ENCODE results near the gene SYTL5.

The SYTL5 gene

DNA sequence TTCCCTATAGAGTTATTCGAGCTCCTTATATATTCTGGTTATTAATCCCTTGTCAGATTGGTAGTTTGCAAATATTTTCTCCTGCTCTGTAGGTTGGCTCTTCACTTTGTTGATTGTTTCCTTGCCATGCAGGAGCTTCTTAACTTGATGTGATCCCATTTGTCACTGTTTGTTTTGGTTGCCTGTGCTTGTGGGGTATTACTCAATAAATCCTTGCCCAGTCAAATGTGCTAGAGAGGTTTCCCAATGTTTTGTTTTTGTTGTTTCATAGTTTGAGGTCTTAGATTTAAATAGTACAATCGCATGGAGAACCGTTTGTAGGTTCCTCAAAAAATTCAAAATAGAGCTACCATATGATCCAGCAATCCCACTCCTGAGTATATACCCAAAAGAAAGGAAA lies 2.3 kb upstream of the SYTL5 start:
- Histone ChIP-seq H3K27ac (replicated peaks) (no peak overlapping the region), H3K4me3 (replicated peaks; ENCODE audit: insufficient read depth, low read length) (no peak overlapping the region), H3K27me3 (ENCODE audit: insufficient read depth, poor library complexity, severe bottlenecking) (peaks cover 3% of the 10 kb centered on the region)
- DNase-seq (ENCODE audit: low read depth in 1 of 2, low spot score in 1 of 2) = no peak
- TF ChIP-seq SPI1 (IDR thresholded peaks at IDR 0.05; ENCODE audit: borderline replicate concordance, low read depth) (no peak), GABPA (IDR thresholded peaks at IDR 0.05; ENCODE audit: low read depth) (no peak), POLR2AphosphoS5 (IDR thresholded peaks at IDR 0.05; ENCODE audit: low read depth) (no peak)
- TF ChIP-seq, protein P1, sequence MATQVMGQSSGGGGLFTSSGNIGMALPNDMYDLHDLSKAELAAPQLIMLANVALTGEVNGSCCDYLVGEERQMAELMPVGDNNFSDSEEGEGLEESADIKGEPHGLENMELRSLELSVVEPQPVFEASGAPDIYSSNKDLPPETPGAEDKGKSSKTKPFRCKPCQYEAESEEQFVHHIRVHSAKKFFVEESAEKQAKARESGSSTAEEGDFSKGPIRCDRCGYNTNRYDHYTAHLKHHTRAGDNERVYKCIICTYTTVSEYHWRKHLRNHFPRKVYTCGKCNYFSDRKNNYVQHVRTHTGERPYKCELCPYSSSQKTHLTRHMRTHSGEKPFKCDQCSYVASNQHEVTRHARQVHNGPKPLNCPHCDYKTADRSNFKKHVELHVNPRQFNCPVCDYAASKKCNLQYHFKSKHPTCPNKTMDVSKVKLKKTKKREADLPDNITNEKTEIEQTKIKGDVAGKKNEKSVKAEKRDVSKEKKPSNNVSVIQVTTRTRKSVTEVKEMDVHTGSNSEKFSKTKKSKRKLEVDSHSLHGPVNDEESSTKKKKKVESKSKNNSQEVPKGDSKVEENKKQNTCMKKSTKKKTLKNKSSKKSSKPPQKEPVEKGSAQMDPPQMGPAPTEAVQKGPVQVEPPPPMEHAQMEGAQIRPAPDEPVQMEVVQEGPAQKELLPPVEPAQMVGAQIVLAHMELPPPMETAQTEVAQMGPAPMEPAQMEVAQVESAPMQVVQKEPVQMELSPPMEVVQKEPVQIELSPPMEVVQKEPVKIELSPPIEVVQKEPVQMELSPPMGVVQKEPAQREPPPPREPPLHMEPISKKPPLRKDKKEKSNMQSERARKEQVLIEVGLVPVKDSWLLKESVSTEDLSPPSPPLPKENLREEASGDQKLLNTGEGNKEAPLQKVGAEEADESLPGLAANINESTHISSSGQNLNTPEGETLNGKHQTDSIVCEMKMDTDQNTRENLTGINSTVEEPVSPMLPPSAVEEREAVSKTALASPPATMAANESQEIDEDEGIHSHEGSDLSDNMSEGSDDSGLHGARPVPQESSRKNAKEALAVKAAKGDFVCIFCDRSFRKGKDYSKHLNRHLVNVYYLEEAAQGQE (IDR thresholded peaks at IDR 0.05; ENCODE audit: insufficient replicate concordance, low read depth) = no peak
- TF ChIP-seq, protein P2, sequence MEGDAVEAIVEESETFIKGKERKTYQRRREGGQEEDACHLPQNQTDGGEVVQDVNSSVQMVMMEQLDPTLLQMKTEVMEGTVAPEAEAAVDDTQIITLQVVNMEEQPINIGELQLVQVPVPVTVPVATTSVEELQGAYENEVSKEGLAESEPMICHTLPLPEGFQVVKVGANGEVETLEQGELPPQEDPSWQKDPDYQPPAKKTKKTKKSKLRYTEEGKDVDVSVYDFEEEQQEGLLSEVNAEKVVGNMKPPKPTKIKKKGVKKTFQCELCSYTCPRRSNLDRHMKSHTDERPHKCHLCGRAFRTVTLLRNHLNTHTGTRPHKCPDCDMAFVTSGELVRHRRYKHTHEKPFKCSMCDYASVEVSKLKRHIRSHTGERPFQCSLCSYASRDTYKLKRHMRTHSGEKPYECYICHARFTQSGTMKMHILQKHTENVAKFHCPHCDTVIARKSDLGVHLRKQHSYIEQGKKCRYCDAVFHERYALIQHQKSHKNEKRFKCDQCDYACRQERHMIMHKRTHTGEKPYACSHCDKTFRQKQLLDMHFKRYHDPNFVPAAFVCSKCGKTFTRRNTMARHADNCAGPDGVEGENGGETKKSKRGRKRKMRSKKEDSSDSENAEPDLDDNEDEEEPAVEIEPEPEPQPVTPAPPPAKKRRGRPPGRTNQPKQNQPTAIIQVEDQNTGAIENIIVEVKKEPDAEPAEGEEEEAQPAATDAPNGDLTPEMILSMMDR (IDR thresholded peaks at IDR 0.05; ENCODE audit: insufficient read depth, low read length) = no peak

DNA sequence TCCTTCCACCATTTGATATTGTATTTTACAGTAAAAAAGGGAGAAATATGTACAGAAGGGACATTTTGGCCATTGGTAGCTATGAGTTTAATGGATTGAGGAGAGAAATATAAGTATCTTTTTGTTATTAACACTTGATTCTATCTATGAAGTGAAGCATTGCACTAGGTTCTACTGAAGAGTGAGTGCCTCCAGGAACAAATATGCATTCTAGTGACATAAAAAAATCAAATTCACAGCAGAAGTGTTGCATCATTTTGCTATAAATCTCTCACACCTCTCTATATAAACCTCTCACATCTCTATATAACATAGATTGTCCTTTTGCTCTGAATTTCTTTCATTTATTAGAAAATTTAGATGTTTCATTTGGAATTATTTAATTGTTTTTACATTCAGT lies 425 bp downstream of the SYTL5 start:
- no peak overlapping the region for H3K27ac ChIP-seq (replicated peaks)
- DNase-seq (ENCODE audit: low read depth in 1 of 2, low spot score in 1 of 2) = no peak

DNA sequence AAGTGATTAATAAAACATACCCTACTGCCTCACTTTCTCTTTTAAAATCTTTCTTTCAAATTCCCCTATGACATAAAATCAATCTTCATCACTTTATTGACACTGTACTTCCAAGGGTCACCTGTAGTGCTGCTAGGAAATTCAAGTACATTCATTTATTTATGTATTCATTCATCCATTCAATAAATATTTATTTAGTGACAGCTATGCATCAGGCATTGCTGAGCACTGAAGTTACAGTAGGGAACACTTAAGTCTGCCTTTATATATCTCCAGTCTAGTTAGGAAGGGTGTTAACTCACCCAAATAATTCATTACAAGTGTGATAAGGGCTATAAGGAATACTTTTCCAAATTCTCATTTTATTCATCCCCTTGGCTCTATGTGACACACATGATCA lies 2.3 kb downstream of the SYTL5 start:
- no peak for DNase-seq (ENCODE audit: low read depth in 1 of 2, low spot score in 1 of 2)
- Histone ChIP-seq H3K27me3 (ENCODE audit: insufficient read depth, poor library complexity, severe bottlenecking) (no peaks in the 10 kb centered on the region), H3K4me3 (replicated peaks; ENCODE audit: insufficient read depth, low read length) (no peak overlapping the region), H3K27ac (replicated peaks) (no peak overlapping the region)
- TF ChIP-seq GABPA (IDR thresholded peaks at IDR 0.05; ENCODE audit: low read depth) (no peak), POLR2AphosphoS5 (IDR thresholded peaks at IDR 0.05; ENCODE audit: low read depth) (no peak)
- TF ChIP-seq, protein P2 (IDR thresholded peaks at IDR 0.05; ENCODE audit: insufficient read depth, low read length) = no peak
- TF ChIP-seq, protein P1 (IDR thresholded peaks at IDR 0.05; ENCODE audit: insufficient replicate concordance, low read depth) = no peak

More for the DNA sequence above, 425 bp downstream of the SYTL5 start:
- Histone ChIP-seq H3K27me3 (ENCODE audit: insufficient read depth, poor library complexity, severe bottlenecking) (no peaks in the 10 kb centered on the region), H3K4me3 (replicated peaks; ENCODE audit: insufficient read depth, low read length) (no peak overlapping the region)
- TF ChIP-seq, protein P1 (IDR thresholded peaks at IDR 0.05; ENCODE audit: insufficient replicate concordance, low read depth) = no peak

DNA sequence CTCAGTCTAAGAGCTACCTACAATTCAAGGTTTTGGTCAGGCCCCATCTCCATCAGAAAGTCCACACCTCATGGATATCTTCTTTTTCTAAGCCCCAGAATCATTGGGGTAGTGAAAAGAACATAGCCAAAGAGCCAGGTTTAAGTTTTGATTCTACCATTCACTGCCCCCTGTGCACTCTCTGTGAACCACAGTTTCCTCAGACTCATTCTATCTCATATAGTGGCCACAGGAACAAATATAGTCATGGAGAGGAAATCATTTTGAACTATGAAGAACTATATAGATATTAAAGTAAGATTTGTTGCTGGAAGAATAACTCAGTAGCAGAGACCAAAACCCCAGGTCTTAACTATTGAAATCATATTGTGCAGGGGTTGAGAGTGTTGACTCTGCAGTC lies 3.3 kb downstream of the SYTL5 start:
- DNase-seq (ENCODE audit: low read depth in 1 of 2, low spot score in 1 of 2) = no peak
- no peak overlapping the region for H3K4me3 ChIP-seq (replicated peaks; ENCODE audit: insufficient read depth, low read length)

More for the DNA sequence above, 3.3 kb downstream of the SYTL5 start:
- no peaks in the 10 kb centered on the region for H3K27me3 ChIP-seq (ENCODE audit: insufficient read depth, poor library complexity, severe bottlenecking)
- H3K27ac ChIP-seq (replicated peaks) = no peak overlapping the region
- TF ChIP-seq, protein P2 (IDR thresholded peaks at IDR 0.05; ENCODE audit: insufficient read depth, low read length) = no peak
- TF ChIP-seq, protein P1 (IDR thresholded peaks at IDR 0.05; ENCODE audit: insufficient replicate concordance, low read depth) = no peak
- TF ChIP-seq POLR2AphosphoS5 (IDR thresholded peaks at IDR 0.05; ENCODE audit: low read depth) (no peak), SPI1 (IDR thresholded peaks at IDR 0.05; ENCODE audit: borderline replicate concordance, low read depth) (no peak), GABPA (IDR thresholded peaks at IDR 0.05; ENCODE audit: low read depth) (no peak)

Data from HL-60 (cell line).